GM21723 (cell line): ENCODE data around the gene TRIM44.

Source experiments
- ATAC-seq: cut with Tn5 transposase; IDR thresholded peaks from one replicate; pipeline ENCODE4 v1.9.1; 2021; ENCODE audit warnings: mild to moderate bottlenecking, moderate library complexity; ENCODE audit not compliant: unreplicated experiment

Gene TRIM44, protein sequence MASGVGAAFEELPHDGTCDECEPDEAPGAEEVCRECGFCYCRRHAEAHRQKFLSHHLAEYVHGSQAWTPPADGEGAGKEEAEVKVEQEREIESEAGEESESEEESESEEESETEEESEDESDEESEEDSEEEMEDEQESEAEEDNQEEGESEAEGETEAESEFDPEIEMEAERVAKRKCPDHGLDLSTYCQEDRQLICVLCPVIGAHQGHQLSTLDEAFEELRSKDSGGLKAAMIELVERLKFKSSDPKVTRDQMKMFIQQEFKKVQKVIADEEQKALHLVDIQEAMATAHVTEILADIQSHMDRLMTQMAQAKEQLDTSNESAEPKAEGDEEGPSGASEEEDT

DNA sequence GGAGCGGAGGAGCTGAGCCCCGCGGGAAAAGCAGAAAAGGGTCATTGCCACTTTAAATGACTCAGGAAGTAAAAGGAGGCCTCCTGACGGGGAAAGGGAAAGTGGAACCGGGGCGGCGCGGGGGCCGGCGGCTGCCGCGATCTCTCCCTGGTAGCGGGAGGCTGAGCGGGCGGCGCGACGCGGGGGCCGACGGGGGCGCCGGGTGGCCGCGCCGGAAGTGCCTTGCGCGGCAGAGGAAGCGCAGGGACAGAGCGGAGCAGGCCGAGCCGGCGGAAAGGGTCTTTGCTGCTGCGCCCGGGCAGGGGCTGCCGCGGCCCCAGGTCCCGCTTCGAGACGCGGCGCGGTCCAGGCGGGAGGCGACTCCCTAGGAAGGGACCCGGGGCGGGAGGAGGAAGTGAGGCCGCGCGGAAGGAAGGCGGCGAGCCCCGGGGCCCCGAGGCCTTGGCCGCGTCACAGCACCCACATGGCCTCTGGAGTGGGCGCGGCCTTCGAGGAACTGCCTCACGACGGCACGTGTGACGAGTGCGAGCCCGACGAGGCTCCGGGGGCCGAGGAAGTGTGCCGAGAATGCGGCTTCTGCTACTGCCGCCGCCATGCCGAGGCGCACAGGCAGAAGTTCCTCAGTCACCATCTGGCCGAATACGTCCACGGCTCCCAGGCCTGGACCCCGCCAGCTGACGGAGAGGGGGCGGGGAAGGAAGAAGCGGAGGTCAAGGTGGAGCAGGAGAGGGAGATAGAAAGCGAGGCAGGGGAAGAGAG lies at the start of gene TRIM44:
TSS of gene TRIM44 (plus strand) at position 127 of the 759 bp plus-strand sequence. CDS start at position 464, 337 bp downstream.
- peak; percentile 97 for ATAC-seq

DNA sequence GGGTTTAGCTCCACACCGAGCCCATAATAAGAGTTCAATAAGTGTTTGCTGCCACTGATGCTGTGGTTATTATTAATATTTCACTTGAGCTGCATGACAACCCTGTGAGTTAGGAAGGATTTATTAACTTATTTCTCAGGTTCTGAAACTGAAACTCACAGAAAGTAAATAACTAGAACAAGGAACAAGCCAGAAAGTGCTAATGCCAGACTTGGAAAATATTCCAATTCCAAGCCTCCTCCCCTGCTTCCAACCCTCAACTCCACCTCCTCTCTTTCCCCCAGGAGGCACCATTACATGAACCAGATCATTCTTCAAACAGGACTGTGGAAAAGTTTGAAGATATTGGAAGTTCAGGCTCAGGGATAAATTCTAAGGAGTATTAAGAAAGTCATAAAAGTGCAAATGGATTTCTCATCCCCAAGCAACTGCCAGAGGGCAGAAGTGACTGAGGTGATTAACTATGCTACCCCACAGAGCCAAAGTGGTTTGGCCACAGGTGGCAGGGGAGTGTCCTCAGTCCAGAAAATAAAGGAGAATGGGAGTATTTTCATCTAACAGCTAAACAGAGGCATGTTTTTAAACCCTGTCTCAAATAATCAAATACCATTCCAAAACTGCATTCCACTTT lies 47.5 kb upstream of the TRIM44 start:
- no peak for ATAC-seq

DNA sequence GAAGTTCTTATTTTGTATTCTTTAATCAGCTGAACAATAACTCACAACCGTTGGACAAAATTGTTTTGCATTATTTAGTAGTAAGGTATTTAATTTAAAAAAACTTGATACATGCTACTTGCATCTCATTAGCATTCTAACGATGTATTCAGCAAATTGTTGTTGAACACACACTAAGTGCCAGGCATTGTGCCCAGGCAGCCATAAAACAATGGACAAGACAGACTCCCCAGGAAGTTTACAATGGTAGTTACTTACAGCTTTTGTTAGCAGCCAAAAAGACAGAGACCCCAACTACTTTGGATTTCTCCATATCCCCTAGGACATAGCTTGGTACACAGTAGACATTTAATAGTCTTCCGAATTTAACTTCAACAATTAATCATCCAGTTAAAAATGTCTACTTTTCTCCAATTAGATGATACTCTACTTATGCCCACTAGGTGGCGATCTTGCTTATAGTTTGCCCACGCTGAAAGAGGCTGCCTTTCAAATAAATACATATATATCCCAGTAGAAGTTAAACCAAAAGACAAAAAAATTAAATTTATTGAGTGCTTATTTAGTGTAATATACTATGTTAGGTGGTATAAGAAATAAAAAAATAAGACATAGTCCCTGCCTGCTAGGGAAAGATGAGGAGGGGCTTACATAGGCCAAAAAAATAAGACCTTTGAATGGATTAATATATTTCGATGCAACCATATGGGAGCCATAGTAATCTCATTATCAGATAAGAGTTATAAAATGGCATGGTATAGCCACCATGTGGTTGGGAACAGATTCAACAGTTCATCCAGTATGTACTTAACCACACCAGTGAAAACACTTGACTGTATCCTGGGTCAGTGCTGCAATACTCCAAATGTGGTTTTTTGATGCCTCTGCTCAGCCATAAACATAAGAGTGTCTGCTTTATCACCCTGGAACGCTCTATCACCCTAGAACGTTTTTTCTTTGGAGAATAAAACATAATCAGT lies 46.4 kb upstream of the TRIM44 start:
- no peak for ATAC-seq

DNA sequence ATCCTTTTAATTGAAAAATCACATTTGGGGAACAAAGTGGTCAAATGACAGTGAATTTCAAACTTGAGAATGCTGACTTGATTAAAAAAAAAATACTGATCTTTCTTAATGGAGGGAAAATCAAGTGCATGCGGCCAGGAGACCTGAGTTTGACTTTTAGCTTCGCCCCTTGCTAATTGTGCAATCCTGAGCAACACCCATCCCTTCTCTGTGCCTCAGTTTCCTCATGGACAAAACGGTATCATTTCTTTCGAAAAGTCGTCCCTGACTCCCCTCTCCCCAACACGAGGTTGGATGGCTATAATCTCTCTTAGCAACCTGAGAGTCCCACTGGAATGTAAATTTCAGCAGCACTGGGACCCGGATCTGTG lies 45.3 kb upstream of the TRIM44 start:
- no peak for ATAC-seq

DNA sequence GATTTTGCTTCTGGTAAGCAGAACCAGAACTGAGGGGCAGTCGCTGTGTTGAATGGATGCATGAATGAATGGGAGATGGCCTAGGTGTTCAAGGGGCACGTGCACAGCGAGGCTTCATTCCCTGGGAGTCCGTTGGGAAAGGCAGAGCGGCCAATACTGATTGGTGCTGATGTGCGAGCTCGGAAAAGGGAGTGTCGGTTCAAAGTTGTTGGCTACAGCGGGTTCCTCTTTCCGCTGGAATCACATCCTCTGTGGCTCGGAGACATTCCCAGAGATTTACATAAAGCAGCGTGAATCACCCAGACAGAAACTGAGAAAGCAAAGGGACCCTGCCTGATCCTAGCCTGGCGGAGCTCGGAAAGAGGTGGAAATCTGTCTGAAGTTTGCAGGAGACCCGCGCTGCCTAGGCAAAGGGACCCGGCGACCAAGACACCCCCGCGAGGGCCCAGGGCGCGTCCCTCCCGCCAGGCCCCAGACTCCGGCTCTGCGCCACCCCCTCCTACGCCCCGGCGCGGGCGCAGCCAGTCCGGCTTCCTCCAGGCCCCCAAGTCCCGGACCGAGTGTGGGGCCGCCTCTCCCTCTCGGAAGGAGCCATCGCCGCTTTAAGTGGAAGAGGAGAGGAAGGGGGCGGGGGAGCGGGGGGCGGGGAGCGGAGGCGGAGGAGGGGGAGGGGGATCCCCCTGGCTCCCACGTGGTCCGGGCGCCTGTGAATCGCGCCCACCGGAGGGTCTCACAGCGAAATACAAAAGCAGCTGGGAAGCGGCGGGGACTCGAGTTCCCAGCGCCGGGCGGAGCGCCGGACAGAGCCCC lies 44.7 kb upstream of the TRIM44 start, which contains the start of gene FJX1:
TSS of gene FJX1 (plus strand) at position 774 of the 810 bp plus-strand sequence. CDS start 177 bp downstream, outside the sequence.
- ATAC-seq = peak; percentile 40

DNA sequence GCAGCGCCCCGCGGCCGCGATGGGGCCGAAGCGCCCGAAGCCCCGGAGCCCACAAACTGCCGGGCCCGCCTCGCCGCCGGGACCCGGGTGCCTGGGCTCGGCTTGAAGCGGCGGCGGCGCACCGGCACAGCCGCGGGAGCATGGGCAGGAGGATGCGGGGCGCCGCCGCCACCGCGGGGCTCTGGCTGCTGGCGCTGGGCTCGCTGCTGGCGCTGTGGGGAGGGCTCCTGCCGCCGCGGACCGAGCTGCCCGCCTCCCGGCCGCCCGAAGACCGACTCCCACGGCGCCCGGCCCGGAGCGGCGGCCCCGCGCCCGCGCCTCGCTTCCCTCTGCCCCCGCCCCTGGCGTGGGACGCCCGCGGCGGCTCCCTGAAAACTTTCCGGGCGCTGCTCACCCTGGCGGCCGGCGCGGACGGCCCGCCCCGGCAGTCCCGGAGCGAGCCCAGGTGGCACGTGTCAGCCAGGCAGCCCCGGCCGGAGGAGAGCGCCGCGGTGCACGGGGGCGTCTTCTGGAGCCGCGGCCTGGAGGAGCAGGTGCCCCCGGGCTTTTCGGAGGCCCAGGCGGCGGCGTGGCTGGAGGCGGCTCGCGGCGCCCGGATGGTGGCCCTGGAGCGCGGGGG lies 44.0 kb upstream of the TRIM44 start:
- peak; percentile 50 for ATAC-seq

DNA sequence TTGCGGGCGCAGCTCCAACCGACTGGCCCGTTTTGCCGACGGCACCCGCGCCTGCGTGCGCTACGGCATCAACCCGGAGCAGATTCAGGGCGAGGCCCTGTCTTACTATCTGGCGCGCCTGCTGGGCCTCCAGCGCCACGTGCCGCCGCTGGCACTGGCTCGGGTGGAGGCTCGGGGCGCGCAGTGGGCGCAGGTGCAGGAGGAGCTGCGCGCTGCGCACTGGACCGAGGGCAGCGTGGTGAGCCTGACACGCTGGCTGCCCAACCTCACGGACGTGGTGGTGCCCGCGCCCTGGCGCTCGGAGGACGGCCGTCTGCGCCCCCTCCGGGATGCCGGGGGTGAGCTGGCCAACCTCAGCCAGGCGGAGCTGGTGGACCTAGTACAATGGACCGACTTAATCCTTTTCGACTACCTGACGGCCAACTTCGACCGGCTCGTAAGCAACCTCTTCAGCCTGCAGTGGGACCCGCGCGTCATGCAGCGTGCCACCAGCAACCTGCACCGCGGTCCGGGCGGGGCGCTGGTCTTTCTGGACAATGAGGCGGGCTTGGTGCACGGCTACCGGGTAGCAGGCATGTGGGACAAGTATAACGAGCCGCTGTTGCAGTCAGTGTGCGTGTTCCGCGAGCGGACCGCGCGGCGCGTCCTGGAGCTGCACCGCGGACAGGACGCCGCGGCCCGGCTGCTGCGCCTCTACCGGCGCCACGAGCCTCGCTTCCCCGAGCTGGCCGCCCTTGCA lies 43.3 kb upstream of the TRIM44 start:
- ATAC-seq = peak; percentile 33

DNA sequence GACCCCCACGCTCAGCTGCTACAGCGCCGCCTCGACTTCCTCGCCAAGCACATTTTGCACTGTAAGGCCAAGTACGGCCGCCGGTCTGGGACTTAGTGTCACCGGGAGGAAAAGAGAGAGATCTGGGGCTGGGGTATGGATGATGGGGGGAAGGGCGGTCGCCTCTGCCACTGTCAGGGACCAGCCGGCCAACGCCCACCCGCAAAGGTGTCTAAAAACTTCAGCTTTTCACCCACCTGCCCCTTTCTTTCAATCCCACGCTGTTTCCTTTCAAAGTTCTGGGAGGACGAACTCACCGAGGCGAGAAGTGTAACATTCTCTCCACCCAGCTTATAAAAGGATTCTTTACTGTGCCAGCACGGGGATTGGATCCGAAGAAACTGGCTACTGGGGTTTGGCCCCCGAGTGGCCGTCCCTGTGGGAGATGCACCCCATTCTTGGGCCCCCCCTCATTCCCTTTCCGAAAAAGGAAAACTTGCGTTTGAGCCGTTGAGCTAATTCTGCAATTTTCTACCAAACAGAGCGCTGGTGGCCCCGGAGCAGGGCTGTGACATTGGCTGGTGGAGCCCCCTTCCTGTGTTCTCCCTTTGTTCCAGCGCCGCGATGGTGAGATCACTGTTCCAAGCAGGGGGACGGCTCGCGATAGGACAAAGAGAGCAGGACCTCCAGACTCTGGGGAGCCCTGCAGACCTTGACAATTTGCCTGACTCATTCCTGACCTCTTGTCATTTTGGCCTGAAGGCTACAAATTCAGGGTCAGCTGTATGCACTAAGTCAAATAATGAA lies 42.5 kb upstream of the TRIM44 start:
- ATAC-seq = no peak

DNA sequence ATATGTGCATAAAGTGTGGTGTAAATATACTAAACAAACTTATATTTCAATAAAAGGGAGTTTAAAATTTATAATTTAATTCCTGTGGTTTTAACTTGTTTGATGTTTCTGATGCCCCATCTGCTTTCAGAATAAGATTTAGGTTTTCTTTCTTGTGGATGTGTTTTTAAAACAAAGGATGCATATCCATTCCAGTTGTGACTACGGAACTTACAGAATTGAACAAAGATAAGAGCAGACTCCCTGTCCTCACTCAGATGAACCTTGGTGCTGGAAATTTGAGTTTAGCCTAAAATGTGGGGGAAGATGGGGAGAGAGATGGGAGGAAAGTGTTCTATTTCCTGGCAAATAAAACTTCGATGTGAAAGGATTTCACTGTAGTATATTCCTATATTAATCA lies 41.8 kb upstream of the TRIM44 start:
- ATAC-seq = no peak

DNA sequence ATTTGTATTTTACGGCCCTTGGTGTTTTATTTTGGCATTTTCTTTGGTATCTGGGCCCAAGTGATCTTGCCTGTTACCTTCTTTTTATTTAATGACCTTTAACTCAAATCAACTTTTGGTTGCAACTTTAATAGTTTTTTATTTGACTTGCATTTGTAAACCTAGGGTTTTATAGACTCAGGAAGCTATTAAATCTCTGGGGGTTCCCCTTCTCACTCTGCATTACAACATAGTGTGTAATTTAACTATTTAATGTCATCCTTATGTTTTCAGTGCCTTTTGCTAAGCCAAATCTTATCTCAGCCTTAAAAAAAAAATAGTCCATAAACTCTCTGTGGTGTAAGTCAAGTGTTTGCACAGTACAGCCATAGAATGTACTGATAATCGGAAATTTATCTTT lies 41.0 kb upstream of the TRIM44 start:
- ATAC-seq = no peak

DNA sequence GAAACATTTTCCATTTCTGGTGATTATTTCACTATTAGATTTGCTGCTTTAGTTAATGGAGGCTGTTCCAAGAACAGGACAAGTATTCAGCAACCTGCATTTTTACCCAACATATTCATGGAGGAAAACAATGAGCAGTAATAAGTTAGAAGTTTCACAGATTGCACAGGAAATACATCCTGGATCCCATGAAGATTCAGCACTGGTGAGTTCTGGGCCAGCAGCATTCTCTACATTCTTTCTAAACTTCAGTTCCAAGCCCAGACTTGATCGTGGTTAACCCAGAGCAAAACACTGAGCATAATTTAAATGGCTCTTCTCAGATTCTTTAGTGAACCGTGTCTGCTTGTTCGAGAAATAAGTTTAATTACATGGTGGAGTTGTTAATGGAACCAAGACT lies 40.5 kb upstream of the TRIM44 start:
- ATAC-seq = no peak

DNA sequence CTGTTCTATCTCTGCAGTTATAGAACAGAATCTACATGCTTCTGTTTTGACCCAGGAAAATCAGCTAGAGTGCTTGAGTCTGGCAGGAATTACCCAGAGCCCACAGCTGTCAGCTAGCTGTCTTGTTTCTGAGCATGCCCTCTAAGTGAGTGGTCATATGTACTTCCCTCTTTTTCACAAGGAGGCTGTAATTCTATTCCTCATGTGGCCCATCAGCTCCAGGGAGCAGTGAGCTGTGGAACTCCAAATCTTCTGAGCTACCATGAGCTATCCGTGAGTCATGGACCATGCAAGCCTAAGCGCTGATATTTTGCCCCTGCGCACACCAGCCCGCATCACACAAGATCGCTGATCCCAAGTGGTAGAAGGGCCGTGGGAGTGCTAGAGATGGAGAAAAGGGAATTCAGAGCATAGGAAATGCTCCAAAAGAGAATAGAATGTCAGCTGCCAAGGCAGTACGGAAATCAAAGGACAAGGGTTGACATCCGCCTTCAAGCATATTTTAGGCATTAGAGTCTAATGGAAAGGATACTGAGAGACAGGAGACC lies 38.9 kb upstream of the TRIM44 start:
- ATAC-seq = no peak

DNA sequence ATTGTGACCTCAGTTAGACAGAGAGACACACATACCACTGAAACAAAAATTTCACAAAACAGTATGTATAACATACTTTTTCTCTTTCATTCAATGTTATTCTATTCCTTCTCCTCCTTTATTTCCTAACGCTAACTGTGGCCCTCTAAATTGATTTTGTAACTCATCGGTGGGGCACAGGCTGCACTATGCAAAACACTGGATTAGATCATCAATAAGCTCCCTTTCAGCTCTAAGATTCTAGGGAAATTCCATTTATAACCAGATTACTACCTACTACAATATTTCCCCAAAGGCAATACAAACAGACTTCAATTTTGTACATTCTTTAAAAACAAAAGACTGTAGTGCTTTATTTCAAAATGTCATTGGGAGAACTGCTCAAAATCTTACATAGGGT lies 38.3 kb upstream of the TRIM44 start:
- ATAC-seq = no peak

DNA sequence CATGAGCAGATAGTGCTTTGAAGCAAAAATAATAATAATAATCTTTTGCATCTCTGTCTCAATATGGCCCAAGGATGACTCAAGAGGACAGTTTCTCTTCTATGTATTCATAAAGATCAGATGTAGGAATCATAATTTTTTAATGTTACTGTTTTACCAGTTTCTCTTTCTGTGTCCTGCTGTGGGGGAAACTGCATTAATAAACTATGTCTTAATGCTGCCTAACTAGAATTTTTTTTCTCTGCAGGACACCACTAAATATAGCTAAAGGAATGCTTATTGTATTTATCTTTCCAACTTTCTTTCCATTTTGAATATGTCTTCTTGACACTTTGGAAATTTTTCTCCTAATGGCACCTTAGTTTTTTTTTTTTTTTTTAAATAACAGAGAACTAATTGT lies 37.8 kb upstream of the TRIM44 start:
- no peak for ATAC-seq

DNA sequence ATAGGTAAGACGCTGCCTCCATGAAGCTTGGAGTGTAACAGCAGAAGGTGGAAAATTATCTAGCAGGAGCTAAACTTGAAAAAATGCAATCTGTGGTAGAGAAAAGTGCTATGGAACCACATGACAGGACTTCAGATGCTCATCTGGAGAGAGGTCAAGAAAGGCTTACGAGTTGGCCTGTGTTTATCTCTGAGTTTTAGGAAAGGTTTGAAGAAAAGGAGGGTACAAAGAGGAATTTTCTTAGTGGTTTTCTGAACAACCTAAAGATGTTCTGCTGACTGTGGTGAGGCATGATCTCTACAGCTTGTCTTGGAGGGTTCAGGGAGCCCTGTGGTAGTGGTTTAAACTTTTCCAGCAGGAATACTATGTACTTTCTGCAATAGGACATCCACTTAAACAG lies 36.1 kb upstream of the TRIM44 start:
- no peak for ATAC-seq

DNA sequence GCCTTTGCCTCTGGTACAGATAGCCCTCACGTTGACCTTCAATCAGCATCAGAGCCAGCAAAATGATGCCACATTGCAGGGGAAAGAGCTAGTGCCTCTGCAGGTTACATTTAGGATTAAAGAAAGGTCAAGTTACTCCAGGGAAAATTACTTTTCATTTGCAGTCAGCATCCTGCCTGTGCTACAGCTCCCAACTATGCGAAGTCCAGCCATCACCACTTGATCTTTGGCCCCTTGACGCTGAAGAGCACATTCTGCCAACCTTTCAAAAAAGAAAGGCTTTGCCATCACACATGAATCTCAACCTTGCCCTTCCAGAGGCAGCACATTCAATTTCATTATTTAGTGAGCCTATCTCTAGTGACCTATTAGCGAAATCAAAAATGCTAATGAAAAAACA lies 33.1 kb upstream of the TRIM44 start:
- ATAC-seq = no peak

DNA sequence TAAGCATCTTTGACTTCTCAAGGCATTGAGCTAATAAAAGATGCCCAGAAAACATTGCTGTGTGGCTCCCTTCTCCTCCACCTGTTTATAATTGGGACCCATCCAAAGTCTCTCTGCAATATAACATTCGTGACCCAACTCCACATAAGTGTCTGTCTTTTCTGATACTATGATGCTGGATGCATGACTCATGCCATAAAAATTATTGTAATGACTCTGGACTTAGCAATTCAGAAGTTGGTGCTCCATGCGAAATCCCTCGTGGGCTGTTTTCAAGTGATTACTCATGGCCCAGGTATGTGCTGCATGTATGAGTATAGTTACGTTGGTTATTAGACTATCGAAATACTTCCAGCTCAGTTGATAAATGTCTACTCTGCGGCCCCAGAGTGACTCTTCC lies 32.7 kb upstream of the TRIM44 start:
- ATAC-seq = no peak

DNA sequence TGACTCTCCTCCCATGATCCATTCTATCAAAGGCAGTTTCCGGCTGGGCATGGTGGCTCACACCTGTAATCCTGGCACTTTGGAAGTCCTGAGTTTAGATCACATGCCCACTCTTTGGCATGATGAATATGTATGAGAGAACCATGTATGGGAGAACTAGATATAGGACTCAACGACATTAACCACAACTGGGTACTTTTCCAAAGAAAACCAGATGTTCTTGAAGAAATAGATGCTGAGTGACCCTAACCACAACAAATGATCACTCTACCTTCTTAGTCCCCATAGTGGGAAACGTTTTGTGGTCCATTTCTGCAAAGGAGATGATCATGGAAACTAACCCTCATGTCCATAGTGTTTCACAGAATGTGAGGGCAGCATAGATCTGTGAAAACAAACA lies 30.7 kb upstream of the TRIM44 start:
- no peak for ATAC-seq
